GM12878 (cell line): Measurements from ENCODE around the gene XRN2. TPM values are rescaled to one million over a fixed set of nuclear protein-coding genes. Genes with fewer than 3 reads are reported as not detected.

Experiments
- ATAC-seq: fragments of 200-7000 bp; cut with Tn5 transposase; 3 replicates; pipeline ENCODE4 v1.9.1; 2020; ENCODE audit warnings: mild to moderate bottlenecking, moderate library complexity
- BruUV-seq: library from RNA; stranded (reverse); fragments of 400-500 nt; replicated peaks from 2 replicates; lab custom pipeline; 2021; lab: Mats Ljungman, UMichigan
- CTCF ChIA-PET: fragments of 300-600 bp; sonication (Branson Sonifier 250); formaldehyde crosslinking; extraction: SDS; loops from one replicate; lab custom pipeline; 2021; ENCODE audit warnings: inconsistent platforms; lab: Yijun Ruan, JAX
- POLR2A ChIA-PET: fragments of 350-600 bp; formaldehyde crosslinking; extraction: SDS; loops from one replicate; lab custom pipeline; 2021; ENCODE audit warnings: inconsistent platforms; lab: Charles Lee
- RAD21 ChIA-PET: fragments of 300-600 bp; sonication (Branson Sonifier 250); formaldehyde crosslinking; loops from one replicate; lab custom pipeline; 2023; ENCODE audit warnings: antibody characterized with exemption; ENCODE audit not compliant: unreplicated experiment; lab: Charles Lee
- SMC1A ChIA-PET: fragments of 300-600 bp; sonication (Branson Sonifier 250); formaldehyde crosslinking; loops from one replicate; lab custom pipeline; 2023; ENCODE audit not compliant: unreplicated experiment, uncharacterized antibody; lab: Charles Lee
- DNase-seq: peaks from one replicate; pipeline ENCODE4 v3.0.0-alpha.2; 2011; ENCODE audit warnings: low read depth, low spot score
- FAIRE-seq: peaks from 3 replicates; lab custom pipeline; 2011; peaks lifted over from hg19 to GRCh38; lab: Jason Lieb, UNC
- H2AFZ ChIP-seq: 2 replicates; pipeline ENCODE4 v1.6.0; 2011; ENCODE audit warnings: low read depth, low read length, control low read depth; ENCODE audit not compliant: control insufficient read depth
- H3K27ac ChIP-seq: 2 replicates; pipeline ENCODE4 v1.5.1; 2011; ENCODE audit warnings: control low read depth; ENCODE audit not compliant: control insufficient read depth, insufficient read depth
- H3K27me3 ChIP-seq, 2 experiments: replicated peaks in 1 of 2; 2 replicates each; pipeline versions ENCODE4 v1.6.0 to v1.6.1; 2011; ENCODE audit warnings: low read length in 1 of 2; ENCODE audit not compliant: control insufficient read depth in 2 of 2, insufficient read depth in 2 of 2
- H3K36me3 ChIP-seq, 2 experiments: 2 replicates each; pipeline ENCODE4 v1.5.1; 2011; ENCODE audit warnings: low read length in 1 of 2; ENCODE audit not compliant: control insufficient read depth in 2 of 2, insufficient read depth in 2 of 2
- H3K4me1 ChIP-seq: 2 replicates; pipeline ENCODE4 v1.6.1; 2011; ENCODE audit warnings: mild to moderate bottlenecking, low read length, moderate library complexity, mixed read lengths; ENCODE audit not compliant: control insufficient read depth, insufficient read depth
- H3K4me2 ChIP-seq: 2 replicates; pipeline ENCODE4 v1.6.0; 2011; ENCODE audit warnings: control low read depth; ENCODE audit not compliant: control insufficient read depth, insufficient read depth
- H3K4me3 ChIP-seq: fragments of 200-600 bp; sonication (generic); 2 replicates; pipeline ENCODE4 v1.5.1; 2016
- H3K79me2 ChIP-seq: 2 replicates; pipeline ENCODE4 v1.6.0; 2011; ENCODE audit warnings: low read length; ENCODE audit not compliant: control insufficient read depth, insufficient read depth
- H3K9ac ChIP-seq: 2 replicates; pipeline ENCODE4 v1.8.0; 2011; ENCODE audit warnings: low read length, control low read depth, mixed read lengths; ENCODE audit not compliant: control insufficient read depth, insufficient read depth
- H3K9me3 ChIP-seq: replicated peaks from 3 replicates; pipeline ENCODE4 v1.5.1; 2011; ENCODE audit warnings: mild to moderate bottlenecking, low read length; ENCODE audit not compliant: control insufficient read depth, insufficient read depth
- H4K20me1 ChIP-seq: 2 replicates; pipeline ENCODE4 v1.6.0; 2011; ENCODE audit not compliant: control insufficient read depth, insufficient read depth
- EP300 ChIP-seq, 2 experiments: fragments of 150-350 bp in 1 of 2; IDR thresholded peaks; 2 replicates each; pipeline ENCODE4 v1.6.1; 2011 to 2012; ENCODE audit warnings: low read depth in 2 of 2, low read length in 2 of 2, borderline replicate concordance in 1 of 2, improper control_type of control experiment in 1 of 2, inconsistent platforms in 1 of 2; ENCODE audit not compliant: control insufficient read depth in 1 of 2
- MEF2A ChIP-seq: IDR thresholded peaks from 2 replicates; pipeline ENCODE4 v1.6.1; 2011; ENCODE audit warnings: low read depth, mild to moderate bottlenecking, low read length, moderate library complexity; ENCODE audit not compliant: insufficient read depth
- MTA2 ChIP-seq: fragments of 450-650 bp; IDR thresholded peaks from 2 replicates; pipeline ENCODE4 v1.6.1; 2016; ENCODE audit warnings: low read depth, mild to moderate bottlenecking, moderate library complexity
- POLR2A ChIP-seq: IDR thresholded peaks from 2 replicates; pipeline ENCODE4 v1.6.1; 2011; ENCODE audit warnings: low read depth, mild to moderate bottlenecking, low read length
- RCOR1 ChIP-seq: conservative IDR thresholded peaks from 2 replicates; pipeline ENCODE4 v1.6.1; 2012; ENCODE audit warnings: low read depth, low read length, improper control_type of control experiment
- SP1 ChIP-seq: IDR thresholded peaks from one replicate; pipeline ENCODE4 v1.6.1; 2011; ENCODE audit warnings: low read depth, low read length
- ZNF384 ChIP-seq: IDR thresholded peaks from 2 replicates; pipeline ENCODE4 v1.6.1; 2012; ENCODE audit warnings: low read depth, mild to moderate bottlenecking, low read length, improper control_type of control experiment, borderline replicate concordance
- WGBS: methylation state at CpG from one replicate; pipeline ENCODE4 v1.1.6; 2016; ENCODE audit warnings: low lambda C conversion rate; ENCODE audit not compliant: insufficient replicate concordance, insufficient coverage; ENCODE audit errors: missing lambda C conversion rate; 5-methylcytosine and 5-hydroxymethylcytosine counted together
- in situ Hi-C: fragments of 300-500 bp; cut with MboI; formaldehyde crosslinking; loops from 9 replicates; pipeline ENCODE4 v1.14.3; 2018; ENCODE audit warnings: mixed read lengths
- intact Hi-C: fragments of 100-400 bp; cut with micrococcal nuclease; formaldehyde crosslinking; loops from one replicate; pipeline ENCODE4 v1.14.2; 2022; ENCODE audit not compliant: unreplicated experiment
- polyA plus RNA-seq, 11 experiments: library from polyadenylated mRNA; depleted of rRNA in 4 of 11; unstranded in 6 of 11; stranded (reverse) in 5 of 11; fragments of >200 nt; fragmentation: Nextera tagmentation in 4 of 11; fragmentation: Illumina TruSeq in 1 of 11; extraction: Ambion mirVana in 4 of 11; extraction: Trizol in 1 of 11; gene quantifications; 1 replicate in 1 of 11; 2 replicates in 10 of 11; pipeline versions ENCODE4 v1.2.1 to v1.2.3, GENCODE V29; 2011 to 2016; ENCODE audit warnings: inconsistent platforms in 2 of 11, missing spikeins in 2 of 11, low read depth in 1 of 11
- total RNA-seq, 4 experiments: library from RNA; depleted of rRNA in 3 of 4; stranded (reverse); fragments of >200 nt in 3 of 4; fragmentation: Illumina TruSeq in 1 of 4; extraction: Trizol in 1 of 4; gene quantifications; 2 replicates each; pipeline versions ENCODE4 v1.2.1 to v1.2.3, GENCODE V29; 2013 to 2021
- TF ChIP-seq, protein P1 (sequence below): IDR thresholded peaks from 2 replicates; pipeline ENCODE4 v1.6.1; 2011; ENCODE audit warnings: borderline replicate concordance, low read depth, mild to moderate bottlenecking, moderate library complexity, mixed read lengths, low read length; ENCODE audit not compliant: insufficient read depth; ENCODE audit errors: extremely low read length
- TF ChIP-seq, protein P2 (sequence below), 3 experiments: IDR thresholded peaks in 2 of 3; conservative IDR thresholded peaks in 1 of 3; 2 replicates each; pipeline ENCODE4 v1.5.1; 2011; ENCODE audit warnings: low read depth in 3 of 3, low read length in 3 of 3, mild to moderate bottlenecking in 3 of 3, control low read depth in 2 of 3, moderate library complexity in 2 of 3, inconsistent platforms in 1 of 3, mixed read lengths in 1 of 3; ENCODE audit not compliant: control insufficient read depth in 2 of 3, insufficient read depth in 1 of 3; ENCODE audit errors: extremely low read depth in 1 of 3
- TF ChIP-seq, protein P3 (sequence below): fragments of 450-650 bp; IDR thresholded peaks from 2 replicates; pipeline ENCODE4 v1.6.1; 2016; ENCODE audit warnings: mild to moderate bottlenecking

The XRN2 gene
- total and polyA plus RNA-seq, 10 of the 15 experiments (the other 5 are each of a cell fraction or from before 2014, with no cell fraction given), result 59.7 to 97.8 (median 75.6) TPM

DNA sequence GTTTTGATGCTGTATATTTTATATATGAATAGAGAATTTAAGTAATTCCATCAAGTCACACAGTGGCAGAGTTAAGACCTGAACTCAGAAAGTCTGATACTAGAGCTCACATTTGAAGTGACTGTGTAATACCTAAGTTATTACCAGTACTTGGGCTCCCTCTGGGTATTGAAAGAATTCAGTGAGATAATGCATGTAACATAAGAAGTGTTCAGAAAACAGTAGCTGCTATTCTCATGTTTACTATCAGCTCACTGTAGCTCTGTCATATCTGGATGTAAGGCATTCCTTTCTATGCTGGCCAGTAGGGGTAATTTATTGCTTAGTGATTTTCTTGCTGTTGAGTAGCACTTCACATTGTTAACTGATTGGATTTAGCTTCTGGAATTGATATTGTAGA lies 49.6 kb downstream of the XRN2 start:
- ChIA-PET RAD21 (interaction anchor here (1.3 to 1.5 kb wide), 2 partner anchors 11 to 152 kb away, joined by 3 to 4 read pairs; no protein-coding TSS in a partner anchor), SMC1A (interaction anchor here (1.0 to 1.7 kb wide), 5 partner anchors 11 to 151 kb away, joined by 3 to 7 read pairs (median 4); partner anchors contain the start of gene XRN2), POLR2A (interaction anchor here (0.6 kb wide), 1 partner anchor 106 kb away, joined by 3 read pairs; no protein-coding TSS in a partner anchor), CTCF (interaction anchor here (0.6 to 1.6 kb wide), 5 partner anchors 17 to 492 kb away, joined by 3 to 5 read pairs (median 3); no protein-coding TSS in a partner anchor)
- Histone ChIP-seq H3K36me3 (peaks cover 0 to 26% of the 10 kb centered on the region in 2 experiments; a peak in 2 of 4 replicates), H3K4me1 (no peaks in the 10 kb centered on the region), H3K9ac (no peak overlapping the region), H3K9me3 (no peaks in the 10 kb centered on the region), H4K20me1 (no peaks in the 10 kb centered on the region), H3K79me2 (no peaks in the 10 kb centered on the region), H2AFZ (no peak overlapping the region), H3K27ac (no peak overlapping the region), H3K27me3 (no peaks in the 10 kb centered on the region), H3K4me3 (no peak overlapping the region), H3K4me2 (no peak overlapping the region)
- no peak for ATAC-seq
- in situ Hi-C loops, result no loop called here
- TF ChIP-seq POLR2A, result no peak
- intact Hi-C loops, result no loop called here
- no peak for DNase-seq
- BruUV-seq, result no TSS peak
- no peak for FAIRE-seq

DNA sequence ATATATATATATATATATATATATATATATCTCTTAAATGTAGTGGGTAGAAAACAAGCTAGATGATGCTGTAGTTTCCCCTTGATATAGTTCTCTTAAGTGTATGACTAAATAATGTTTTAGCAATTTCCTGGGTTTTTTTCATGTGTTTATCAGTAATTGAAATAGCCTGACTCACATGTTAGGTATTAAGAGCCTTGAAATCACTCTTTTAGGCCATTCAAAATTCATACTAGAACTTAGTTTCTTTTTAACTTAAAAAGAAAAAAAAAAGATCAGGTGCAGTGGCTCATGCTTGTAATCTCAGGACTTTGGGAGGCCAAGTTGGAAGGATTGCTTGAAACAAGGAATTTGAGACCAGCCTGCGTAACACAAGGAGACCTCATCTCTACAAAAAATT lies 50.1 kb downstream of the XRN2 start:
- no peak for FAIRE-seq
- in situ Hi-C loops, result no loop called here
- ChIA-PET POLR2A (interaction anchor here (0.6 kb wide), 1 partner anchor 106 kb away, joined by 3 read pairs; no protein-coding TSS in a partner anchor), SMC1A (interaction anchor here (1.0 to 1.7 kb wide), 4 partner anchors 12 to 150 kb away, joined by 3 to 7 read pairs (median 4); partner anchors contain the start of gene XRN2), RAD21 (interaction anchor here (1.3 to 1.5 kb wide), 2 partner anchors 12 to 152 kb away, joined by 3 to 4 read pairs; no protein-coding TSS in a partner anchor), CTCF (interaction anchor here (0.6 to 1.4 kb wide), 5 partner anchors 16 to 493 kb away, joined by 3 to 4 read pairs (median 3); no protein-coding TSS in a partner anchor)
- Histone ChIP-seq H2AFZ (no peak overlapping the region), H3K27me3 (no peaks in the 10 kb centered on the region), H3K4me1 (no peaks in the 10 kb centered on the region), H3K4me3 (no peak overlapping the region), H3K4me2 (no peak overlapping the region), H3K9ac (no peak overlapping the region), H3K27ac (no peak overlapping the region), H4K20me1 (no peaks in the 10 kb centered on the region), H3K79me2 (no peaks in the 10 kb centered on the region), H3K9me3 (no peaks in the 10 kb centered on the region), H3K36me3 (peaks cover 0 to 26% of the 10 kb centered on the region in 2 experiments; a peak in 2 of 4 replicates)
- no peak for DNase-seq
- no peak for ATAC-seq
- 93% methylated on average over 1 of the region's 1 CpG for WGBS
- intact Hi-C loops, result no loop called here
- BruUV-seq, result no TSS peak
- TF ChIP-seq SP1 (no peak), ZNF384 (no peak), MEF2A (no peak), MTA2 (no peak), RCOR1 (no peak), EP300 (IDR thresholded peaks at IDR 0.05; ENCODE audit: borderline replicate concordance in 1 of 2, control insufficient read depth in 1 of 2, low read depth in 2 of 2, low read length in 2 of 2) (no peak)
- TF ChIP-seq, protein P1, sequence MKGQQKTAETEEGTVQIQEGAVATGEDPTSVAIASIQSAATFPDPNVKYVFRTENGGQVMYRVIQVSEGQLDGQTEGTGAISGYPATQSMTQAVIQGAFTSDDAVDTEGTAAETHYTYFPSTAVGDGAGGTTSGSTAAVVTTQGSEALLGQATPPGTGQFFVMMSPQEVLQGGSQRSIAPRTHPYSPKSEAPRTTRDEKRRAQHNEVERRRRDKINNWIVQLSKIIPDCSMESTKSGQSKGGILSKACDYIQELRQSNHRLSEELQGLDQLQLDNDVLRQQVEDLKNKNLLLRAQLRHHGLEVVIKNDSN, result no peak
- TF ChIP-seq, protein P2, sequence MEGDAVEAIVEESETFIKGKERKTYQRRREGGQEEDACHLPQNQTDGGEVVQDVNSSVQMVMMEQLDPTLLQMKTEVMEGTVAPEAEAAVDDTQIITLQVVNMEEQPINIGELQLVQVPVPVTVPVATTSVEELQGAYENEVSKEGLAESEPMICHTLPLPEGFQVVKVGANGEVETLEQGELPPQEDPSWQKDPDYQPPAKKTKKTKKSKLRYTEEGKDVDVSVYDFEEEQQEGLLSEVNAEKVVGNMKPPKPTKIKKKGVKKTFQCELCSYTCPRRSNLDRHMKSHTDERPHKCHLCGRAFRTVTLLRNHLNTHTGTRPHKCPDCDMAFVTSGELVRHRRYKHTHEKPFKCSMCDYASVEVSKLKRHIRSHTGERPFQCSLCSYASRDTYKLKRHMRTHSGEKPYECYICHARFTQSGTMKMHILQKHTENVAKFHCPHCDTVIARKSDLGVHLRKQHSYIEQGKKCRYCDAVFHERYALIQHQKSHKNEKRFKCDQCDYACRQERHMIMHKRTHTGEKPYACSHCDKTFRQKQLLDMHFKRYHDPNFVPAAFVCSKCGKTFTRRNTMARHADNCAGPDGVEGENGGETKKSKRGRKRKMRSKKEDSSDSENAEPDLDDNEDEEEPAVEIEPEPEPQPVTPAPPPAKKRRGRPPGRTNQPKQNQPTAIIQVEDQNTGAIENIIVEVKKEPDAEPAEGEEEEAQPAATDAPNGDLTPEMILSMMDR (IDR thresholded peaks at IDR 0.05 in 2 of 3, conservative IDR thresholded peaks at IDR 0.05 in 1 of 3; ENCODE audit: control insufficient read depth in 2 of 3, extremely low read depth in 1 of 3, insufficient read depth in 1 of 3, low read depth in 3 of 3, low read length in 3 of 3), result no peak
- TF ChIP-seq, protein P3, sequence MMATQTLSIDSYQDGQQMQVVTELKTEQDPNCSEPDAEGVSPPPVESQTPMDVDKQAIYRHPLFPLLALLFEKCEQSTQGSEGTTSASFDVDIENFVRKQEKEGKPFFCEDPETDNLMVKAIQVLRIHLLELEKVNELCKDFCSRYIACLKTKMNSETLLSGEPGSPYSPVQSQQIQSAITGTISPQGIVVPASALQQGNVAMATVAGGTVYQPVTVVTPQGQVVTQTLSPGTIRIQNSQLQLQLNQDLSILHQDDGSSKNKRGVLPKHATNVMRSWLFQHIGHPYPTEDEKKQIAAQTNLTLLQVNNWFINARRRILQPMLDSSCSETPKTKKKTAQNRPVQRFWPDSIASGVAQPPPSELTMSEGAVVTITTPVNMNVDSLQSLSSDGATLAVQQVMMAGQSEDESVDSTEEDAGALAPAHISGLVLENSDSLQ, result no peak
